ENCODE results near the gene PARD3B.

DNA sequence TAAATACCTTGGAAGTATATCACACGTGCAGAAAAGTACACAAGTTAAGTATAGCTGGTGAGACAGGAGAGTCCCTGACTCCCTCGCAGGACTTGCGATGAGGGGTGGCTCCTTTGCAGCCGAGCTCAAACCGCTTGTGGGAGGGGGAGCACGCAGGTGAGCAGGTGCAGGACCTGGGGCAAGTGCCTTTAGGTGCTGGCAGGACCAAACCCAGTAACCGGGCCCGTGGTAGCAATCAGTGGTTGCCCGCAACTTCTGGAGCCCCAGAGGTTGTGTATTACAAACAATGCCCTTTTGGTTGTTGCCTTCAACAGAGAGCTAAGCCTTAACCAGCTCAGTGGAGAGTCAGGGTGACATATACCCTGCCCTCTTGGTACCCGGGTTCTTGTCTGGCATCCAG lies 132.8 kb downstream of the PARD3B start:
- no peak for TF ChIP-seq CTCF (conservative IDR thresholded peaks at IDR 0.05; ENCODE audit: low read depth, low read length)
- no peak for TF ChIP-seq EZH2 (IDR thresholded peaks at IDR 0.05; ENCODE audit: low read length, unreplicated experiment)
- TF ChIP-seq EZH2phosphoT487 (IDR thresholded peaks at IDR 0.05; ENCODE audit: borderline replicate concordance, low read length) = no peak

Data from PC-3 (cell line).